ENCODE data around the gene CABLES2.
"Not testable (repeated sequence)": the region's sequence is repeated elsewhere in the genome, so short reads cannot be mapped to it uniquely, and the experiment has no call there.

Gene CABLES2

GRCh38 chr20:62387933-62388635 is 19.0 kb downstream of the CABLES2 start:
- DNase-seq: no peak

GRCh38 chr20:62387219-62387913 is 19.7 kb downstream of the CABLES2 start:
- no peak for DNase-seq

GRCh38 chr20:62386383-62387218 is 20.5 kb downstream of the CABLES2 start, which contains the start of gene RPS21:
TSS of gene RPS21 (plus strand) at chr20:62387103. CDS start at chr20:62387339, 236 bp downstream.
- peak; percentile 95 for DNase-seq

- DNase-seq: peak; percentile 84
Measured at GRCh38 chr20:62382306-62383198, 24.5 kb downstream of the CABLES2 start.

GRCh38 chr20:62381842-62382241 is 25.2 kb downstream of the CABLES2 start:
- DNase-seq: no peak

GRCh38 chr20:62381202-62381797 is 25.8 kb downstream of the CABLES2 start:
- DNase-seq: no peak

- DNase-seq: no peak
Measured at GRCh38 chr20:62378215-62378614, 28.9 kb downstream of the CABLES2 start.

GRCh38 chr20:62377615-62378178 is 29.4 kb downstream of the CABLES2 start:
- DNase-seq: no peak

- no peak for DNase-seq
Measured at GRCh38 chr20:62377064-62377461, 30.0 kb downstream of the CABLES2 start.

GRCh38 chr20:62376112-62377063 is 30.7 kb downstream of the CABLES2 start:
- DNase-seq: no peak

GRCh38 chr20:62374331-62375152 is 32.5 kb downstream of the CABLES2 start:
- DNase-seq: no peak

GRCh38 chr20:62373631-62374179 is 33.4 kb downstream of the CABLES2 start:
- not testable (repeated sequence) for DNase-seq

GRCh38 chr20:62372042-62372993 is 34.8 kb downstream of the CABLES2 start:
- no peak for DNase-seq

GRCh38 chr20:62371588-62372041 is 35.5 kb downstream of the CABLES2 start:
- DNase-seq: no peak

- DNase-seq: no peak
Measured at GRCh38 chr20:62370807-62371587, 36.1 kb downstream of the CABLES2 start.

- DNase-seq: no peak
Measured at GRCh38 chr20:62370115-62370806, 36.8 kb downstream of the CABLES2 start.

GRCh38 chr20:62369815-62370114 is 37.3 kb downstream of the CABLES2 start:
- DNase-seq: no peak

Measured in activated CD4-positive, alpha-beta T cell treated with anti-CD3 and anti-CD28 coated beads, Interleukin-2, amount 50 U/mL, for 16 hours (primary cell).